ENCODE results near the gene SLC13A2.

The SLC13A2 gene

GRCh38 chr17:28477928-28478327, 4.5 kb downstream of the SLC13A2 start:
- TF ChIP-seq POLR2A (IDR thresholded peaks at IDR 0.05; ENCODE audit: low read depth, low read length), result no peak
- DNase-seq (ENCODE audit: insufficient read length, low spot score) (no peak), FAIRE-seq (no peak)

GRCh38 chr17:28478712-28479615, 5.5 kb downstream of the SLC13A2 start:
- TF ChIP-seq POLR2A (IDR thresholded peaks at IDR 0.05; ENCODE audit: low read depth, low read length), result no peak
- no peak for FAIRE-seq
- no peak for DNase-seq (ENCODE audit: insufficient read length, low spot score)

- no peak for FAIRE-seq
- no peak for TF ChIP-seq POLR2A (IDR thresholded peaks at IDR 0.05; ENCODE audit: low read depth, low read length)
Measured at GRCh38 chr17:28480278-28480677, 6.8 kb downstream of the SLC13A2 start.

GRCh38 chr17:28480799-28481571, 7.5 kb downstream of the SLC13A2 start:
- DNase-seq (ENCODE audit: insufficient read length, low spot score), result no peak
- no peak for TF ChIP-seq POLR2A (IDR thresholded peaks at IDR 0.05; ENCODE audit: low read depth, low read length)
- FAIRE-seq, result no peak

More at GRCh38 chr17:28480278-28480677, 6.8 kb downstream of the SLC13A2 start:
- no peak for DNase-seq (ENCODE audit: insufficient read length, low spot score)

- FAIRE-seq, result no peak
Measured at GRCh38 chr17:28482551-28483199, 9.2 kb downstream of the SLC13A2 start.

GRCh38 chr17:28484296-28484695, 10.9 kb downstream of the SLC13A2 start:
- no peak for TF ChIP-seq POLR2A (IDR thresholded peaks at IDR 0.05; ENCODE audit: low read depth, low read length)
- DNase-seq (ENCODE audit: insufficient read length, low spot score) (no peak), FAIRE-seq (no peak)

More at GRCh38 chr17:28482551-28483199, 9.2 kb downstream of the SLC13A2 start:
- no peak for TF ChIP-seq POLR2A (IDR thresholded peaks at IDR 0.05; ENCODE audit: low read depth, low read length)
- no peak for DNase-seq (ENCODE audit: insufficient read length, low spot score)

GRCh38 chr17:28485049-28485448, 11.6 kb downstream of the SLC13A2 start:
- FAIRE-seq (no peak), DNase-seq (ENCODE audit: insufficient read length, low spot score) (no peak)
- no peak for TF ChIP-seq POLR2A (IDR thresholded peaks at IDR 0.05; ENCODE audit: low read depth, low read length)

GRCh38 chr17:28487881-28488532, 14.6 kb downstream of the SLC13A2 start:
- FAIRE-seq, result no peak
- no peak for DNase-seq (ENCODE audit: insufficient read length, low spot score)
- TF ChIP-seq POLR2A (IDR thresholded peaks at IDR 0.05; ENCODE audit: low read depth, low read length), result no peak

GRCh38 chr17:28488533-28489276, 15.3 kb downstream of the SLC13A2 start:
- FAIRE-seq (no peak), DNase-seq (ENCODE audit: insufficient read length, low spot score) (no peak)
- TF ChIP-seq POLR2A (IDR thresholded peaks at IDR 0.05; ENCODE audit: low read depth, low read length), result no peak

- FAIRE-seq (no peak), DNase-seq (ENCODE audit: insufficient read length, low spot score) (no peak)
- TF ChIP-seq POLR2A (IDR thresholded peaks at IDR 0.05; ENCODE audit: low read depth, low read length), result no peak
Measured at GRCh38 chr17:28491286-28491685, 17.8 kb downstream of the SLC13A2 start.

GRCh38 chr17:28491860-28492259, 18.4 kb downstream of the SLC13A2 start:
- no peak for DNase-seq (ENCODE audit: insufficient read length, low spot score)
- no peak for FAIRE-seq
- no peak for TF ChIP-seq POLR2A (IDR thresholded peaks at IDR 0.05; ENCODE audit: low read depth, low read length)

GRCh38 chr17:28492352-28493310, 19.2 kb downstream of the SLC13A2 start:
- FAIRE-seq (no peak), DNase-seq (ENCODE audit: insufficient read length, low spot score) (no peak)
- no peak for TF ChIP-seq POLR2A (IDR thresholded peaks at IDR 0.05; ENCODE audit: low read depth, low read length)

Data from H54 (cell line).